AG09319 (cell line): ENCODE measurements around the gene TMEM255B.

Experiments
- DNase-seq: peaks from one replicate; pipeline ENCODE4 v3.0.0-alpha.2; 2010; ENCODE audit warnings: low read depth; ENCODE audit errors: extremely low read depth
- TF ChIP-seq, protein P1 (sequence below): IDR thresholded peaks from 2 replicates; pipeline ENCODE4 v1.5.1; 2011; ENCODE audit warnings: low read depth, mild to moderate bottlenecking, inconsistent platforms, low read length, moderate library complexity

TMEM255B gene

DNA sequence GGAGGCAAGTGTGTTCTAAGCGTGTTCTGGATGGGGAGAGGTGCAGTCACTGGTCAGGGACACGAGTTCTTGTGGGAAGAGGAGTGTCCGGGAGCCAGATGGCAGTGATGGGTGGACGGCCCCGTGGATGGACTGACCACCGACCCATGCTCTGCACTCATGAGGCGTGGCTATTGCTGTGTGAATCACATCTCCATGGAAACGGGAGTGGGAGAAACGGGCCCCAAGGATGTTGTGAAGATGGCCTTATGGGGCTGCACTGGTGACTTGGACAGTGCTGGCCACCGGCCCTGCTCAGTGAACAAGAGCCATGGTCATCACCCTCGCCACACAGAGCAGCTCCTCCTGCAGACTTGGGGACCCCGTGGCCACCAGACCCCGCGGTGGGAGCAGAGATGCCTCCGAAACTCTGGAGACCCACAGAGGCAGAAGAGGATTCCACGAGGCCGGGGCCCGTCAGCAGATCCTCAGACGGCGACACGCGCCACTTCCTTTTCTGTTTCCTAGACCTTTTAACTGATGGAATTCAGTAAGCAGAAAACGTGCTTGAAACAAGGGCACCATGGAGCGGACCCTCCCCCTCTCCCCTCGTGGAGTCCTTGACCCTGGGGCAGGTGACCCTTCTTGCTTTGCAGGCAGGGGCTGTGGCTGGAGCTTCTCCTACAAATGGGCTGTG, 57.4 kb downstream of the TMEM255B start:
- TF ChIP-seq, protein P1, sequence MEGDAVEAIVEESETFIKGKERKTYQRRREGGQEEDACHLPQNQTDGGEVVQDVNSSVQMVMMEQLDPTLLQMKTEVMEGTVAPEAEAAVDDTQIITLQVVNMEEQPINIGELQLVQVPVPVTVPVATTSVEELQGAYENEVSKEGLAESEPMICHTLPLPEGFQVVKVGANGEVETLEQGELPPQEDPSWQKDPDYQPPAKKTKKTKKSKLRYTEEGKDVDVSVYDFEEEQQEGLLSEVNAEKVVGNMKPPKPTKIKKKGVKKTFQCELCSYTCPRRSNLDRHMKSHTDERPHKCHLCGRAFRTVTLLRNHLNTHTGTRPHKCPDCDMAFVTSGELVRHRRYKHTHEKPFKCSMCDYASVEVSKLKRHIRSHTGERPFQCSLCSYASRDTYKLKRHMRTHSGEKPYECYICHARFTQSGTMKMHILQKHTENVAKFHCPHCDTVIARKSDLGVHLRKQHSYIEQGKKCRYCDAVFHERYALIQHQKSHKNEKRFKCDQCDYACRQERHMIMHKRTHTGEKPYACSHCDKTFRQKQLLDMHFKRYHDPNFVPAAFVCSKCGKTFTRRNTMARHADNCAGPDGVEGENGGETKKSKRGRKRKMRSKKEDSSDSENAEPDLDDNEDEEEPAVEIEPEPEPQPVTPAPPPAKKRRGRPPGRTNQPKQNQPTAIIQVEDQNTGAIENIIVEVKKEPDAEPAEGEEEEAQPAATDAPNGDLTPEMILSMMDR, result no peak

DNA sequence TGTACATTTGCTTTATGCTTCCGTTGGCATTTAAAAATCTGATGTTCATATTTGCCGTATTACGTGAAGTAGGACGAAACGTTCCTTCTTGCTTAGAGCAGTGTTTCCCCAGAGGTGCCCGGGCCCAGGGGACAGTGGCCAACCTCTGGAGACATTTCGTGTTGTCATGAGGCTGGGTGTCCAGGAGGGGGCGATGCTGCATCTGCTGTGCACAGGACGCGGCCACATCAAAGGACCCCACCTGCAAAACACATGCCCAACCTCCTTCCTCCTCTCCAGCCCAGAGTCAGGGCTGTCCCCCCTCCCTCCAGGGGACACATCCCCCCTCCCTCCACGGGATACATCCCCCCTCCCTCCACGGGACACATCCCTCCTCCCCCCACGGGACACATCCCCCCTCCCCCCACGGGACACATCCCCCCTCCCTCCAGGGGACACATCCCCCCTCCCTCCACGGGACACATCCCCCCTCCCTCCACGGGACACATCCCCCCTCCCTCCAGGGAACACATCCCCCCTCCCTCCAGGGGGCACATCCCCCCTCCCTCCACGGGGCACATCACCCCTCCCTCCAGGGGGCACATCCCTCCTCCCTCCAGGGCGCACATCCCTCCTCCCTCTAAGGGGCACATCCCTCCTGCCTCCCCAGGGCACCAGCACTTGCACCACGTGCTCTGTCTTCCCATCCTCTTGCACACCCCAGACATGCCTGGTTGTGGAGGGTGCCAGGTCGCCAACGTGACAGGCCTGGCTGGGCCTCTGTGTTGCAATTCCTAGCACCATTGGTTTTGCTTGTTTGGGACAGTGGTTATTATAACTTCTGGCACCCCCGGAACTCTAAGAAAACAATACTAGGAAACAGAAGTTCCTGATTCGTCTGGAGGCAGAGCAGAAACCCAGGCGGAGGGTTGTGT, 58.2 kb downstream of the TMEM255B start:
- no peak for DNase-seq
- TF ChIP-seq, protein P1, result peak; percentile 86

More for the DNA sequence above, 57.4 kb downstream of the TMEM255B start:
- no peak for DNase-seq

DNA sequence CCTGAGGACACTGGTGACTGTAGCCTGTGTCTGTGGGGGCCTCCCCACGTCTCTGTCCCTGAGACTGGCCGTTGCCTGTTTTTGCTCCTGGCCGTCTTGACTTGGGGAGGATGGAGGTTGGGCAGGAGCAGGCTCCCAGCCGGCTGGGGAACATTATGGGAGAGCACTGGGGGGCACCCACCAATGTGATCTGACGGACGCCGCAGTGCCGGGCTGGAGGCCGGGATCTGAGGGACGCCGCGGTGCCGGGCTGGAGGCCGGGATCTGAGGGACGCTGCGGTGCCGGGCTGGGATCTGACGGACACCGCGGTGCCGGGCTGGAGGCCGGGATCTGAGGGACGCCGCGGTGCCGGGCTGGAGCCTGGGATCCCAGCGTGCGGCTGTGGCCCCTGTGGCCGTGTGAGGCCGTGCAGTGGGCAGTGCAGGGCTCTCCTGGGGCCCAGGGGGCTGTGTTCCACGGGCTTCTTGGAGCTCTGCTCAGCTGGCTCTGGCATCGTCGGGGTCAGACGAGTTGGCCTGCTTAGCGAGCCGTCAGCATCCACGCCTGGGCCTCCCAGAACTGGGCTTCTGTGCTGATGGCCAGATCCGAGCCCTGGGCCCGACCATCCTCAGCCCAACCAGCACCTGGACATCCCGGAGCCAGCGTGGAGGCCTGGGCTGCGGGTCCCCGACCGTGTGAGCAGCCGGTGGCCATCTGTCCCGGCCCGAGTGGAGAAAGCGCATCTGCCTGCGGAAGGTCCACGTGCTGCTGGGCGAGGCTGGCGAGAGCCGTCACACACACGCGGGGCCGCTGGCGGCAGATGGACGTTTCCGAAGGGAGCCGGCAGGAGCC, 59.0 kb downstream of the TMEM255B start:
- TF ChIP-seq, protein P1, result no peak

DNA sequence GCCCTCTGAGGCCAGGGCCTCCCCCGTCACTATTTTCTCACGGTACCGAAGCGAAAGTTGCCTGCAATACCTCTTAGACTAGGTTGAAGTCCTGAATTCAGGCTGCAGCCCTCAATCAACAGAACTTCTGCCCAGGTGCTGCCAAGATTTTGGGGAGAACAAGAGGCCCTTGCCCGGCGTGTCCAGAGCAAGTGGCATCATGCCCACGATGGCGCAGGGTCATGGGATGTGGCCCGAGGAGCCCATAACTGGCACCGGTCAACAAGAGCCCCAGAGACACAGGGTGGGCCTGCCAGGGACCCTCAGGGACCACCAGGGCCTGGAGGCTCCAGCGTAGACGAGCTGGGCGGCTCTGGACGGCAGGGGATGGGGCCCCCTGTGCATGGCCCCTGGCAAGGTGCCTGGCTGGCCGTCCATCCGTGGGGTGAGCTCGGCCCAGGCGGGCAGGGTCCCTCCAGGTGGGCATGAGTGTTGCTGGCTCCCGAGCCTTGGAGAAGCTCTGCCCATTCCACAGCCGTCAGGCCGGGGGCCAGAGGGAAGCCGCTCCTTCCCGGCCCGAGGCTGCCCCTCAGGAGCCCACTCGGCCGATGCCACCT, 59.8 kb downstream of the TMEM255B start:
- TF ChIP-seq, protein P1, result no peak
- DNase-seq, result no peak

More for the DNA sequence above, 59.0 kb downstream of the TMEM255B start:
- DNase-seq, result no peak

DNA sequence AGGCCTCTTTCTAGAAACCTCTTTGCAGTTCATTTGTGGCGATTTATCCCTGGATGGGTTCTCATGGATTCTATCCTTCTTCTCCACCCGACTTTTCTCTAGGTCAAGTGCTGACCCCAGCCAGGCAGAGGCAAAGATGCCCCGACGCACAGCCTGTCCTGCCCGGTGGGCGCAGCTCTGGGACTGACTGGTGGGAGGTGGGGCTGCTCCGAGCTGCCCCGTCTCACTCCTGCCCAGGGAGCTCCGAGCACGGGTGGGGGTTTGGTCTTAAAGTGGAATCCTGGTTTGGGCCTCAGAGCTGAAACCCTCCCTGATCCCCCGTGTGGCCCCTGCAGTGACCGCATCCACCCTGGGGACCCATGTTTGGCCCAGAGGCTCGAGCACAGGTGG, 60.3 kb downstream of the TMEM255B start:
- no peak for DNase-seq

More for the DNA sequence above, 60.3 kb downstream of the TMEM255B start:
- TF ChIP-seq, protein P1, result no peak
